Fibroblast of mammary gland (primary cell): Measurements from ENCODE around the gene PNO1.
A peak's percentile ranks its signal among the peaks of the same experiment; 100 is the strongest.

Experiments used
- DNase-seq: peaks from one replicate; pipeline ENCODE4 v3.0.0-alpha.2; 2010; ENCODE audit warnings: low read depth
- H3K4me3 ChIP-seq: 2 replicates; pipeline ENCODE4 v1.5.1; 2011; ENCODE audit warnings: low read depth, mild to moderate bottlenecking, low read length, moderate library complexity; ENCODE audit not compliant: control insufficient read depth
- CTCF ChIP-seq: conservative IDR thresholded peaks from 2 replicates; pipeline ENCODE4 v1.5.1; 2011; ENCODE audit warnings: low read depth, low read length, inconsistent platforms; ENCODE audit not compliant: control insufficient read depth, insufficient read depth

PNO1 gene

GRCh38 chr2:68134120-68134519 is 23.6 kb upstream of the PNO1 start:
- no peak for TF ChIP-seq CTCF
- no peak for DNase-seq
- H3K4me3 ChIP-seq, result no peak overlapping the region

GRCh38 chr2:68134554-68134953 is 23.1 kb upstream of the PNO1 start:
- no peak for DNase-seq
- no peak overlapping the region for H3K4me3 ChIP-seq
- TF ChIP-seq CTCF, result no peak

GRCh38 chr2:68135448-68136320 is 22.0 kb upstream of the PNO1 start:
- no peak for DNase-seq
- H3K4me3 ChIP-seq, result no peak overlapping the region
- TF ChIP-seq CTCF, result no peak

- no peak for DNase-seq
- H3K4me3 ChIP-seq, result no peak overlapping the region
- no peak for TF ChIP-seq CTCF
Measured at GRCh38 chr2:68141875-68142274, 15.8 kb upstream of the PNO1 start.

- peak; percentile 28 for DNase-seq
- H3K4me3 ChIP-seq, result no peak overlapping the region
- TF ChIP-seq CTCF, result no peak
Measured at GRCh38 chr2:68151037-68151436, 6.7 kb upstream of the PNO1 start.

- no peak for DNase-seq
- no peak overlapping the region for H3K4me3 ChIP-seq
Measured at GRCh38 chr2:68152681-68153347, 4.9 kb upstream of the PNO1 start.

More at GRCh38 chr2:68152681-68153347, 4.9 kb upstream of the PNO1 start:
- TF ChIP-seq CTCF, result no peak
